Astrocyte (in vitro differentiated cells and primary cell): ENCODE measurements around the gene EFNA2.

Experiments
- CTCF ChIP-seq: IDR thresholded peaks from 2 replicates; pipeline ENCODE4 v1.5.1; 2011; ENCODE audit warnings: low read depth, mild to moderate bottlenecking, inconsistent platforms, low read length, moderate library complexity; ENCODE audit not compliant: insufficient read depth
- EZH2 ChIP-seq: IDR thresholded peaks from 2 replicates; pipeline ENCODE4 v1.6.1; 2012; ENCODE audit warnings: mild to moderate bottlenecking, low read length, inconsistent platforms; ENCODE audit not compliant: insufficient read depth

DNA sequence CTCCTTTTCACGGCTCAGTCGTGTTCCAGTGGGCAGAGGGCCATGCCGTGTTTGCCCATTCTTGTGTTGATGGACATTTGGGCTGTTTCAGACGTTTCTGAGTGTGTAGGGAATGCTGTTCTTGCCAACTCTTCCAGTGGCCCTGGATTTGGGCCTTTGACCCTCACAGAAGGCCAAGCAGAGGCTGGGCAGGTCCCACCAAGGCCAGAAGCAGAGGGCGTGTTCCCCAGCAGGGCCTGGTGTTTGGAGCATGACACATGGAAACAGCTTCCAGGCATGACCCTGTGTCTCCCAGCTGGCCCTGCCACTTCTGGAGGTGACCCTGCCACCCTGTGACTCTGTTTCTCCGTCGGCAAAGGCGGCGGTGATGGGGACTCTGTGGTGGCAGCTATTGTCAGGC, 35.9 kb downstream of the EFNA2 start:
- TF ChIP-seq EZH2, result no peak
- no peak for TF ChIP-seq CTCF
